Measurements from ENCODE around the gene SOD3.

SOD3 gene

GRCh38 chr4:24783506-24783905, 11.9 kb upstream of the SOD3 start:
- Mint-ChIP-seq H3K27me3 (peaks cover 0 to 3% of the 10 kb centered on the region in 2 donors), H3K4me3 (no peak overlapping the region), H3K36me3 (no peaks in the 10 kb centered on the region), H3K4me1 (no peaks in the 10 kb centered on the region), H3K9me3 (peaks cover 4% of the 10 kb centered on the region in 2 donors), H3K27ac (no peak overlapping the region)
- no peak for DNase-seq
- ATAC-seq (replicated peaks), result no peak

- Mint-ChIP-seq H3K36me3 (no peaks in the 10 kb centered on the region), H3K27me3 (peaks cover 0 to 18% of the 10 kb centered on the region in 2 donors), H3K27ac (no peak overlapping the region), H3K9me3 (peaks cover 8 to 10% of the 10 kb centered on the region in 2 donors), H3K4me3 (no peak overlapping the region), H3K4me1 (no peaks in the 10 kb centered on the region)
- ATAC-seq (replicated peaks), result no peak
- no peak for DNase-seq
These were observed 4.3 kb upstream of the SOD3 start for GRCh38 chr4:24791043-24791442.

GRCh38 chr4:24792552-24792951, 2.8 kb upstream of the SOD3 start:
- Mint-ChIP-seq H3K4me3 (no peak overlapping the region), H3K36me3 (no peaks in the 10 kb centered on the region), H3K27ac (no peak overlapping the region), H3K4me1 (no peaks in the 10 kb centered on the region), H3K9me3 (peaks cover 8 to 9% of the 10 kb centered on the region in 2 donors), H3K27me3 (peaks cover 0 to 18% of the 10 kb centered on the region in 2 donors)
- DNase-seq (no peak), ATAC-seq (replicated peaks) (no peak)

GRCh38 chr4:24793219-24794005, 2.0 kb upstream of the SOD3 start:
- no peak for ATAC-seq (replicated peaks)
- no peak for DNase-seq
- no peaks in the 10 kb centered on the region for H3K36me3 Mint-ChIP-seq
- H3K4me3 Mint-ChIP-seq, result no peak overlapping the region
- no peak overlapping the region for H3K27ac Mint-ChIP-seq
- no peaks in the 10 kb centered on the region for H3K4me1 Mint-ChIP-seq
- peaks cover 8 to 20% of the 10 kb centered on the region in 2 donors for H3K27me3 Mint-ChIP-seq
- peaks cover 5 to 7% of the 10 kb centered on the region in 2 donors for H3K9me3 Mint-ChIP-seq

GRCh38 chr4:24794051-24794450, 1.3 kb upstream of the SOD3 start:
- Mint-ChIP-seq H3K4me1 (no peaks in the 10 kb centered on the region), H3K27ac (no peak overlapping the region), H3K36me3 (no peaks in the 10 kb centered on the region), H3K9me3 (peaks cover 0 to 3% of the 10 kb centered on the region in 2 donors), H3K4me3 (no peak overlapping the region), H3K27me3 (peaks cover 15 to 22% of the 10 kb centered on the region in 2 donors)
- ATAC-seq (replicated peaks) (no peak), DNase-seq (no peak)

GRCh38 chr4:24794480-24794879, 893 bp upstream of the SOD3 start:
- Mint-ChIP-seq H3K9me3 (peaks cover 0 to 1% of the 10 kb centered on the region in 2 donors), H3K27me3 (peaks cover 19 to 20% of the 10 kb centered on the region in 2 donors), H3K4me3 (no peak overlapping the region), H3K27ac (no peak overlapping the region), H3K36me3 (no peaks in the 10 kb centered on the region), H3K4me1 (no peaks in the 10 kb centered on the region)
- no peak for ATAC-seq (replicated peaks)
- no peak for DNase-seq

- Mint-ChIP-seq H3K27me3 (peaks cover 27 to 28% of the 10 kb centered on the region in 2 donors), H3K27ac (no peak overlapping the region), H3K4me3 (no peak overlapping the region), H3K9me3 (peaks cover 0 to 1% of the 10 kb centered on the region in 2 donors), H3K4me1 (peaks cover 0 to 2% of the 10 kb centered on the region in 2 donors), H3K36me3 (no peaks in the 10 kb centered on the region)
- no peak for ATAC-seq (replicated peaks)
- DNase-seq, result no peak
These were observed 451 bp downstream of the SOD3 start for GRCh38 chr4:24795666-24796381.

GRCh38 chr4:24796620-24797019, 1.2 kb downstream of the SOD3 start:
- DNase-seq (no peak), ATAC-seq (replicated peaks) (no peak)
- Mint-ChIP-seq H3K27me3 (peaks cover 35 to 36% of the 10 kb centered on the region in 2 donors), H3K4me1 (peaks cover 0 to 2% of the 10 kb centered on the region in 2 donors), H3K36me3 (no peaks in the 10 kb centered on the region), H3K27ac (no peak overlapping the region), H3K9me3 (peaks cover 0 to 1% of the 10 kb centered on the region in 2 donors), H3K4me3 (no peak overlapping the region)

GRCh38 chr4:24798036-24798610, 2.8 kb downstream of the SOD3 start:
- Mint-ChIP-seq H3K4me1 (peaks cover 0 to 2% of the 10 kb centered on the region in 2 donors), H3K4me3 (no peak overlapping the region), H3K27ac (no peak overlapping the region), H3K9me3 (peaks cover 0 to 1% of the 10 kb centered on the region in 2 donors), H3K36me3 (no peaks in the 10 kb centered on the region), H3K27me3 (peaks cover 41 to 42% of the 10 kb centered on the region in 2 donors)
- ATAC-seq (replicated peaks) (no peak), DNase-seq (no peak)

- no peaks in the 10 kb centered on the region for H3K36me3 Mint-ChIP-seq
- ATAC-seq (replicated peaks) (no peak), DNase-seq (no peak)
- no peak overlapping the region for H3K4me3 Mint-ChIP-seq
- no peak overlapping the region for H3K27ac Mint-ChIP-seq
- peaks cover 41 to 42% of the 10 kb centered on the region in 2 donors for H3K27me3 Mint-ChIP-seq
- H3K4me1 Mint-ChIP-seq, result peaks cover 0 to 2% of the 10 kb centered on the region in 2 donors
- H3K9me3 Mint-ChIP-seq, result peaks cover 0 to 1% of the 10 kb centered on the region in 2 donors
These were observed 3.8 kb downstream of the SOD3 start for GRCh38 chr4:24799196-24799543.

- peaks cover 41 to 42% of the 10 kb centered on the region in 2 donors for H3K27me3 Mint-ChIP-seq
- no peak for DNase-seq
- ATAC-seq (replicated peaks), result no peak
These were observed 4.4 kb downstream of the SOD3 start for GRCh38 chr4:24799544-24800324.

GRCh38 chr4:24800325-24800895, 5.0 kb downstream of the SOD3 start:
- peaks cover 39 to 42% of the 10 kb centered on the region in 2 donors for H3K27me3 Mint-ChIP-seq
- peaks cover 0 to 2% of the 10 kb centered on the region in 2 donors for H3K4me1 Mint-ChIP-seq
- H3K36me3 Mint-ChIP-seq, result no peaks in the 10 kb centered on the region
- H3K9me3 Mint-ChIP-seq, result no peaks in the 10 kb centered on the region
- no peak for ATAC-seq (replicated peaks)
- DNase-seq, result no peak
- no peak overlapping the region for H3K4me3 Mint-ChIP-seq
- no peak overlapping the region for H3K27ac Mint-ChIP-seq

More at GRCh38 chr4:24799544-24800324, 4.4 kb downstream of the SOD3 start:
- H3K4me3 Mint-ChIP-seq, result no peak overlapping the region
- H3K27ac Mint-ChIP-seq, result no peak overlapping the region
- H3K36me3 Mint-ChIP-seq, result no peaks in the 10 kb centered on the region
- peaks cover 0 to 1% of the 10 kb centered on the region in 2 donors for H3K9me3 Mint-ChIP-seq
- H3K4me1 Mint-ChIP-seq, result peaks cover 0 to 2% of the 10 kb centered on the region in 2 donors

- H3K27me3 Mint-ChIP-seq, result peaks cover 36 to 42% of the 10 kb centered on the region in 2 donors
- no peaks in the 10 kb centered on the region for H3K9me3 Mint-ChIP-seq
- peaks cover 0 to 2% of the 10 kb centered on the region in 2 donors for H3K4me1 Mint-ChIP-seq
- H3K4me3 Mint-ChIP-seq, result no peak overlapping the region
- ATAC-seq (replicated peaks) (no peak), DNase-seq (no peak)
- no peaks in the 10 kb centered on the region for H3K36me3 Mint-ChIP-seq
- no peak overlapping the region for H3K27ac Mint-ChIP-seq
These were observed 5.9 kb downstream of the SOD3 start for GRCh38 chr4:24801136-24801855.
